HK-2 (cell line): ENCODE data around the gene VAT1L.
"Not testable (repeated sequence)": the region's sequence is repeated elsewhere in the genome, so short reads cannot be mapped to it uniquely, and the experiment has no call there.

ENCODE experiments used
- DNase-seq: peaks from one replicate; pipeline ENCODE4 v3.0.0-alpha.2; 2018; ENCODE audit not compliant: unreplicated experiment

Gene VAT1L

GRCh38 chr16:77951788-77952187 lies 163.4 kb downstream of the VAT1L start:
- DNase-seq = no peak

GRCh38 chr16:77955127-77955526 lies 166.8 kb downstream of the VAT1L start:
- no peak for DNase-seq

DNA sequence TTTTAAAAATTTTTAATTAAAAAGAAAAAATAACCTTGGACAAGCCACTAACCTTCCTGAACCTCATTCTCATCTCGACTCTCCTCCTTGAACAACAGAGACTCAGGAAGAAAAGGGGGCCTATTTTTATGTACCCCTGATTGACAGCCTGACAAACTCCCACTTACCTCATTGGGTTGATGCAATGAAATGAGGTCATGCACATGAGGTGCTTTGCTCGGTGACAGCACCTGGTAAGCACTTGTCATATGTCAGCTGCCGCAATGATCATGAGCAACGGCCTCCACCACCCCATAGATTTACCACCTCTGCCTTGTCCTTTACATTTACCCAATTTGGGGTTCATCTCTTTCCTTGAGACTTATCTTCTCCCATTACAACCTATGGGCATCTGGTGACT lies 167.9 kb downstream of the VAT1L start:
- DNase-seq = no peak

DNA sequence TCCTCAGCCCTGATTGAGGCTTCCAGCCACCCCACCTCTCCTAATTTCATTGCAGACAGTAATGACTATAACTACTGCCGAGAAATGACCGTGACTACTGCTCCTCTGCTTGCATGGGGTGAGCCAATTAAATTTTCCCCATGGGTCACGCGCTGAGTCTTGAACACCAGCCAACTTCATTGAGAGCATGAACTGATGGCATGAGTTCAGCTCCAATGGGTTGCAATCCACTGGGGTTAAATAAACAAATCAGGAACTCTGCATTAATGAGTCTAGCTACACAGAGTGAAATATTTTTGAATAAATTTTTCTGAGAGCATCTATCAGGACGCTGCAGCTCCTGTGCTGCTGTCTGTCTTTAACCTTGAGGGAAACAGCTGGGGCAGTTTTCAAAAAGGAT lies 172.4 kb downstream of the VAT1L start:
- DNase-seq = no peak

GRCh38 chr16:77961814-77962213 lies 173.4 kb downstream of the VAT1L start:
- no peak for DNase-seq

DNA sequence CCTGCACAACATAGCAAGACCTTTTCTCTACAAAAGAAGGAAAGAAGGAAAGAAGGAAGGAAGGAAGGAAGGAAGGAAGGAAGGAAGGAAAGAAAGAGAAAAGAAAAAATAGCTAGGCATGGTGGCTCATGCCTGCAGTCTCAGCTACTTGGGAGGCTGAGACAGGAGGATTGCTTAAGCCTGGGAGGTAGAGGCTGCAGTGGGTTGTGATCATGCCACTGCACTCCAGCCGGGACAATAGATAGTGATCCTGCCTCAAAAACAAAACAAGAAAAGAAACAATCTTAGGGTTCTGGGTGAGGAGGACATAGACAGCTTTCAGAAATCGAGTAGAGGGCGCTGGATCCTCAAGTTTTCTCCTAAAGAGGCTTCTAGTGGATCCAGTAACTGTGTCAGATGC lies 174.3 kb downstream of the VAT1L start:
- DNase-seq = no peak

DNA sequence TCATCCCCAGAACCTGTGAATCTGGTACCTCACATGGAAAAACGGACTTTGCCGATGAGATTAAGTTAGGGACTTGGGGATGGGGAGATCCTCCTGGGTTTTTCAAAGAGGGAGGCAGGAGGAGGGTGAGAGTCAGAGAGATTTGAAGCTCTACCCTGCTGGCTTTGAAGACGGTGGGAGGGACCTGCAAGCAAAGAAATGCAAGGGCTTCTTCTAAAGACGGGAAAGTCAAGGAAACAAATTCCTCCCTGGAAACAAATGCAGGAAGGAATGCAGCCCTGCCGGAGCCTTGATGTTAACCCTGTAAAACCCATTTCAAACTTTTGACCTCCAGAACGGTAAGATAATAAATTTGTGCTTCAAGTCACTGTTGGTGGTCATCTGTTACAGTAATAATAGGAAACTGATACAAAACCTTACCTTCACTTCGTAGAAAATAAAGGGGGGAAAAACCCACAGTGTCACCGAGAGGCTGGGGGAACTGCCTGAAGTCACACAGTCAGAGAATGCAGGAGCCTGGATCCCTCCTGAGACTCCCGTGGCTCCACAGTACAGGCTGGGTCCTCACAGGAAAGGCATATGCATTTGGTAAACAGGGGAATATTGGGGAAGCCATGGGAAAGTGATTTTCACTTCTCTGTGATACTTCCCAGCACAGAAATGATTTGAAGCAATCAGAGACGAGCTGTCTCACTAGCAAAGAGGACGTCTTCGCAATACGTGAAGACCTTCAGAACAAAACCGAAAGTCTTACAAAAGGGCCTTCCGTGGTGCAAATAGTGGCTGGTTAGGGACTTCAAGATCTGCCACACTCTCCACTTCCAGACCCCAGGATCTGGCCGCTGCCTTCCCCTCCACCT lies 175.1 kb downstream of the VAT1L start:
- no peak for DNase-seq

GRCh38 chr16:77965346-77965745 lies 177.0 kb downstream of the VAT1L start:
- no peak for DNase-seq

GRCh38 chr16:77967054-77967904 lies 178.9 kb downstream of the VAT1L start:
- no peak for DNase-seq

DNA sequence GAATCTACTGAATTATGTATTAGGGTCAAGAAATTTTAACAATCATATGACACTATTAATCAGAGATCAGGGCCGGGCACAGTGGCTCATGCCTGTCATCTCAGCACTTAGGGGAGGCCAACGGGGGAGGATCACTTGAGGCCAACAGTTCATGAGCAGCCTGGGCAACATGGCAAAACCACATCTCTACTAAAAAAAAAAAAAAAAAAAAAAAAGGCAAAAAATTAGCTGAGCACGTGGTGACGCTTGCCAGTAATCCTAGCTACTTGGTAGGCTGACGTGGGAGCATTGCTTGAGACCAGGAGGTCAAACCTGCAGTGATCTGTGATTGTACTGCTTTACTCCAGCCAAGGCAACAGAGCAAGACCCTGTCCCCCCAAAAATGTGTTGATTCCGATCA lies 181.5 kb downstream of the VAT1L start:
- no peak for DNase-seq

DNA sequence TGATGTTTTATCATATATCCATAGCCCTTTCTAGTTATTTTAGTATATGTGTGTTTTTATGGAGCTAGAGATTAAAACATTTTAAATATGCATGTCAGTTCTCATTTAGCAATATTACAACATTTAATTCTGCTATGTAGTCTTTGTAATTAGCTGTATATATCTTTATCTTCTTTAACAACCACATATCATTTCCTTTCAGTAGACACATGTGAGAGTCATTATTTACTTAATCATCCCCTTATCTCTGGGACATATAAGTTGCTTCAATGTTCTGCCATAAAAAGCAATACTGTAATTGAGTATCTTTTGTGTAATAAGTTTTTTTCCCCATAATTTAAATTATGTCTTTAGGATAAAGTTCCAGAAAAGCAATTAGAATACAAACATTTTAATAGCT lies 182.0 kb downstream of the VAT1L start:
- no peak for DNase-seq

DNA sequence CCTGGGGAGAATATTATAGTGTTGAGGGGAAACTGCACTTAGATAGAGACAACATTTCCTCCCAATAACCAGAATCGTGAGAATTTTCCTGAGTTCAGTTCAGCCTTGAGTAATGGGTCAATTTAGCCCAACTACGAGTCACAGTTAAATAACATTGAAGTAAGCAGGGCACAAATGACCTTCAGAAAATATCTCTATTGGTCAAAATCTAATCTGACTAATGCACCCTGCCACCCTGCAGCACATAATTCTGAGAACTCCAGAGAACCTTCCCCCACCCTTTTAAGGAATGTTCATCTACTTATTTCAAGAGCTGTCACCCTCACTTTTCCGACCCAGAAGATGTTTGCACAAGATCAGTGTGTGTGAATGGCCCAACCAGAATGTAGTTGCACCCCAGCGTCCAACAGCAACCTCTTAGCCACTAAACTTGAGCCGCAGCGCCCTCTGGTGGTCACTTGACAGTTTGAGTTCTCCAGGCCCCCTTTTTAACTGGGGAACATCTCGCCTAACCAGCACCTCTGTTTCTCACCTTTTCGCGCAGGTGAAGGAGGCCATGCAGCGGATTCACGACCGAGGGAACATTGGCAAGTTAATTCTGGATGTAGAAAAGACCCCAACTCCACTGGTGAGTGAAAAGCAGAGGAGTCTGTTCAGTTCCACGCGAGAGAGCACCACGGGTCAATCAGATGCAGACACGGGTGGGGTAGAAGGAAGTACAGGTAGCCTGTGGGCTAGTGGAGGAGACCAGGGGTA lies 183.1 kb downstream of the VAT1L start:
- peak; percentile 72 for DNase-seq

GRCh38 chr16:77972062-77972392 lies 183.7 kb downstream of the VAT1L start:
- no peak for DNase-seq

GRCh38 chr16:77974883-77975282 lies 186.5 kb downstream of the VAT1L start:
- DNase-seq = peak; percentile 8

- no peak for DNase-seq
Observed at GRCh38 chr16:77975942-77976341, 187.6 kb downstream of the VAT1L start.

DNA sequence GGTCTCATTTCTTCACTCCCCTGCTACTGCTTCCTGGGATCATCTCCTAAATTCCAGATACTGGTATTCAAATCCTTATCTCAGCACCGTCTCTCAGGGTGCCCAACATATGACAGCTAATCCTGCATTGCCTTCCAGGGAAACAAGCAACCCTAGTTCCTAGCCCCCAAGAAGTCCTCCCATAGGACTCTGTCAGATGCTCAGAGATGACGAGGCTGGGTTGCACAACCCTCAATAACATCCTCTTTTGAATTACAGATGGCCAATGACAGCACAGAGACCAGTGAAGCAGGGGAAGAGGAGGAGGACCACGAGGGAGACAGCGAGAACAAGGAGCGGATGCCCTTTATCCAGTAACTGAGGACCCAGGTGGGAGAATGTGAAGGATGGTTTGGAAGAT lies 189.0 kb downstream of the VAT1L start:
- no peak for DNase-seq

- DNase-seq = no peak
Observed at GRCh38 chr16:77985111-77985510, 196.7 kb downstream of the VAT1L start.

- DNase-seq = no peak
Observed at GRCh38 chr16:77986011-77986740, 197.8 kb downstream of the VAT1L start.

DNA sequence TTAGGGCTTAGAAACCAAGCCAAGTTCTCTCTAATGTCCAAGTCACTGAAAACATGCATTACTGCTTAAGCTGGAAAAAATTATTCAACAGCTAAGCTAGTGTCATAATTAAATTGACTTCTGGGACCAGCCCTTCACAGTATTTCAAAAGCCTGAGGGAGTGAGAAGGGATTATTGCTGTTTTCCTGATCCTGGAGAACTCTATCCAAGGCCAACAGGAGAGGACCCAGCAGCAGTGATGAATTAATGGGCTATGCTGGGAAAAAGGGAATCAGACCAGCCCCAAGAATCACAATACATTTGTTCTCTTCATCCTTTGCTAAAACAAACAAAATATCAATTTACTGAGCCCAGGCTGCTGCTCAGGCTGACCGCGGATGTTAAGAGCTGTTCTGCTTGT lies 199.4 kb downstream of the VAT1L start:
- DNase-seq = no peak

- DNase-seq = no peak
Observed at GRCh38 chr16:77989846-77990245, 201.5 kb downstream of the VAT1L start.

GRCh38 chr16:77991701-77992100 lies 203.3 kb downstream of the VAT1L start:
- no peak for DNase-seq

DNA sequence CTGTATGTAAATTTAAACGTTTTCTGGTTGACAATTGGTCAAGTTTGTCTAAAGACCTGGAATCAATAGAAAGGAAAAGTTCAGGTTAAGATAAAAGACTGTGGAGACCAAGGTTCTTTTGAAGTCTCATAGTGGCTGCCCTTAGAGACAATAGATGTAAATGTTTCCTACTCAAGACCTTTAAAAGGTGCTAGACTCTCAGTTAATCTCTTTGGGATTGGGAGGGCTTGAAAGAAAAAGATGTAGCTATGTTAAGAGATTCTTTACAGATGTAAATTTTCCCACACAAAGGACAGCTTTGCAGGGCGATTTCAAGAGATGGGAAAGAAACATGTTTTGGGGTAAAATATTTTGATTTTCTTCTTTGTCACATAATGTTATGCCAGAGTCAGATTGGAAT lies 204.0 kb downstream of the VAT1L start:
- not testable (repeated sequence) for DNase-seq
